NCI-H2081 (cell line): ENCODE data around the gene PLXDC2.
A peak's percentile ranks its signal among the peaks of the same experiment; 100 is the strongest.

Experiments
- DNase-seq, 2 experiments: peaks; one replicate each; lab custom pipeline; 2025; lab: John Stamatoyannopoulos, UW

Gene PLXDC2

DNA sequence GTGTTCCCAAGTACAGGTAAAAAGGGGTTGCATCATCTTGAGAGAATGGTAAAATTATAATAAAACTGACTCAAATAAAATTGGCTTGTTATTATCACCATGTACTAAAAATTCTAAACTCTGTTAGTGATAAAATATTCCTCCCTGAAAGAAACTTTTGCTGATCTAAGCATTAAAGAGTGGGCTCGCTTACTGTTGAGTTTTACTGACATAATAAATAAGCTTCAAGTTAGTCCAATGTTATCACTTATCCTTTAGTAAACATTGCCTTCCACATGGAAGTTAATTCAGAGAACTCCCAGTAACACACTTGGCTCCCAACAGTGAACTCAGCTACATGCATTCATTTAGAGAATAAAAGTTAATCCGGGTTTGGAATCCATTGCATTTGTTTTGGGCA is 456.4 kb downstream of the PLXDC2 start:
- DNase-seq: no peak

DNA sequence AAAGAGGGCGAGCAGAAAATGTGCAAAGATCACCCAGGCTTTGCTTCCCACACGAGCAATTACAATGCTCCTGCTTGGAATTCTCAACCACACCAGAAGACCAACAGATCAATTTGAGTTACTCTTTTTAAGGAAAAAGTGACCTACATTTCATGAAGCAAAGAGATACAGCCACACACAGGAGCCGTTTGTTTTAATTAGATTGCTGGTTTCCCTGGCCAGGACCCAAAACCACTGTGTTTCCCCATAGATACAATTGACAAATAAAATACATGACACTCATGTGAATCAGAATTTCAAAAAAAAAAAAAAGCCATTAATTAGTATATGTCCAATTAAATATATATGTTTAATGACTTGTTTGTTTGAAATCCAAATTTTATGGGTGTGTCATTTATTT is 458.3 kb downstream of the PLXDC2 start:
- no peak for DNase-seq

DNA sequence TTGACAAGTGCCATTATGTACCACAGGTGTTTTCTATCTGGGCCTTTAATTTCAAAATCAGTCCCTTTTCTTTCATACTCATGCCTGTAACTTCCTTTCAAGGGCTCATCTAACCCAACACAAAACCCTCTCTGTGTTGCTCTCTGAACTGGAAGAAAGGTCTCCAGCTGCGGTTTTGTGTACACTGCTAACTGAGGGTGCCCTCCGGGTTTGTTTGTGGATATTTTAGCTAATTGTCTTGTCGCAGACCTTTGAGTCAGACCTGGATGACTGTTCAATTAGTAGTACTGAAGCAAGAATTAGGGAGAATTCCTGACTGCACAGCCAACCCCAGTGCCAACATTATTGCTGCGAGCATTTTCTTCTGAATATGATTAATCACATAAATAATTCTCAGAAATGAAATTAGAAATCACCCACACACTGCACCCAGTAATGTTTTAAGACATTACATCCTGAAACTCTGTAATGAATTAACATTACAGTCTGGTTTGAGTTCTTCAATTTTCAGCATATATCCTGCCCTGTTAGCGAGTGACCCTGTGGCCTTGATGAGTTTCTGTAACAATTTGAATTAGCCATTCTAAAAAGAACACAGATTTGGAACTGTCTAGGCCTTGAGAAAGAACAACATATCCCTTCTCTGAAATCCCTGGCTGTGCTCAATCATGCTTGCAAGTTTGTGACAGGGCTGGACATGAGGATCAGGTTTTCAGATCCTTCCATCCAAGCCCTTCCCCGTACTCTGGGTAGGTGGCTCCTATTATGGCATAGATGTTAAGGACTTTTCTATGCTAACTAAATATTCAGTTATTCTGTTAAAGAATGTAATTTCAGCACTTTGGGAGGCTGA is 460.1 kb downstream of the PLXDC2 start:
- peak; percentile 44 to 72 for DNase-seq

DNA sequence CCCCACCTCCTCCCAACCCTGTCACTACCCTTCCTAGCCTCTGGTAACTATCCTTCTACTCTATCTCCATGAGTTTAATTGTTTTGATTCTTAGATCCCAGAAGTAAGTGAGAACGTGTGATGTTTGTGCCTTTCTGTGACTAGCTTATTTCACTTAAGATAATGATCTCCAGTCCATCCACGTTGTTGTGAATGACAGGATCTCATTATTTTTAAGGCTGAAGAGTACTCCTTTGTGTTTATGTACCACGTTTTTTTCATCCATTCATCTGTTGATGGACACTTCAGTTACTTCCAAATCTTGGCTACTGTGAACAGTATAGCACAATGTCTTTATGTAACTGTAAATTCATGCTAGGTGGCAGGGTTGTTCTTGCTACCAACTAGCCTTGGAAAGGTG is 461.6 kb downstream of the PLXDC2 start:
- no peak for DNase-seq

DNA sequence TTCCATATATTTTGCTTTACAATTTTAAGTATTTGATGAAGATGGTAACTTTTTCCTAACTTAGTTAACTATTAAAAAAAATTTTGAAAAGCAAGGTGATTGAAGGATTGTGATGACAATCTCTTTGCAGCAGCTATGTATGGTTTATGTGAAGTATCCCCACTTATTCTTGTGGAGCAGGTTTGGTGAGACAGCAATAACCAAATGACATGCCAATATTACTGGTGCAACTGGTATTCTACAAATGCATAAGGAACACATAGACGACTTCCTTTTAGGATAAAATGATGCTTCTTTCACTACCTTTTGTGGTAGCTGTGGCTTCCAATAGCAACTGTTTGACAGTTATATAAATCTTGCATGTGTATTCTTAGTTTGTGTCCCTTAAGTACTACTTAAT is 465.3 kb downstream of the PLXDC2 start:
- no peak for DNase-seq

DNA sequence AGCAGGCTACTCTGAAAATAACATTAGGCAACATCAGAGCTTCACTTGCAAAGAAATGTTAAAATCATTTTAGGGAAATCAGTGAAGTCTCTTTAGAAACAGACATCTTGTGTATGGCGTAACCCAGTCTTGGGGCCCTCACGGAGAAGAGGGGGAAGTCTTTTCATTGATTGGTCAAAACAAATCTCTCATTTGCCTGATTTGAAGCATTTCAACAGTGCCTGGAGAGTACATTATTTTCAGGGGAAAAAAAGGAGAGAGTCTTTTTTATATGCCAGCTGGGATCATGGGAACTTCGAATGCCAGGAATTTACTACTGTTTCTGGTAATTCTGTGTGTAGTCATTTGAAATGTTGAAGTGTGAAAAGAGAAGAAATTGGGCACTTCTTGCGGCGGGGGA is 471.4 kb downstream of the PLXDC2 start:
- DNase-seq: no peak

DNA sequence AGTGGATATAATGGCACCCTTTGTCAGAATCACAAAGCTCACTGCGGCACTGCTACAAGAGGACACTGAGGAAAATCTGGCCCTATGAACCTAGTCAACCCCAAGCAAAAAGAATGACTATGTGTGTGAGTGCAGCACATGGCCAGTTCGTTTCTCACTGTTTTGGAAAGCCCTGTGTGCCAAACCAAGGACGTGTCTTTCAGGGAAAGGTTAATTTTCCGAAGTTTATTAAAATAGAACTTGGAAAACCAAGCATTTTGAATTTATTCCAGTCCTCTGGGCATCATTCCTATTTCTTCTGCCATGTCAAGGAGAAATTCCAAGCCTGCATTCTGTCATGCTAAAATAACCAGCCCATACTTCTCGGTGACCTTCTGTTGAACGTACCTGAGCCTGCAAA is 471.8 kb downstream of the PLXDC2 start:
- no peak for DNase-seq

DNA sequence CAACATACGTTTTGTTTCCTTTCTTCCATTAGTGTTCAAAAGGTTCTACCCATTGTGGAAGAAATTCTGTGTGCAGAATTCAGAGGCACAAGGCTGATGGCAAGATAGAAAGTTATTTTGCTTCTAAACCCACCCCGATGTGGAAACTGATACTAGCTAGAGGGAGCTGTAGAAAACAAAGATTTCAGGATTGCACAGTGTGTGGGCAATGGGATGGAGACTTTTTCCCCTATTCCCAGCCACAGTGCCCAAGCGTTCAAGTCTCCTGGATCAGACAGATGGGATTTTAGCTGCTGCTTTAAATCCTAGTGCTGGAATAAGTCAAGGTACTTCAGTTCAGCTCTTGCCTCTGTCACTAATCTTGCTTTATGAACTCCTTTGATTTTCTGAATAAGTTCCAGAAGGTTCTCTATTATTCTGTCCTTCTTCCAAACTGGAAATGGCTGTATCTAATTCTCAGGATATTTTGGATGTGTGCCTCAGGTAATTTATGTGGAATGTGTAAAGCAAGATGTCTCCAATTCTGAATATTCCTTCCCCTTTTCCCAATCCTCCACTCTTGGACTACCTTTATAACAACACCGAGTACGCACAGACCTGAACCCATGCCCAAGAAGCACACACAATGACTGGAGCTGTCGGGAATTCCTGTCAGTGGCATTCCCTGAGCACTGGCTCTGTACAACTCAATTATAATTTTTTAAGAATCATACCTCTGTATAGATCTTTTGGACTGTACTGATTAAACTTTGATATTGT is 473.0 kb downstream of the PLXDC2 start:
- DNase-seq: no peak

DNA sequence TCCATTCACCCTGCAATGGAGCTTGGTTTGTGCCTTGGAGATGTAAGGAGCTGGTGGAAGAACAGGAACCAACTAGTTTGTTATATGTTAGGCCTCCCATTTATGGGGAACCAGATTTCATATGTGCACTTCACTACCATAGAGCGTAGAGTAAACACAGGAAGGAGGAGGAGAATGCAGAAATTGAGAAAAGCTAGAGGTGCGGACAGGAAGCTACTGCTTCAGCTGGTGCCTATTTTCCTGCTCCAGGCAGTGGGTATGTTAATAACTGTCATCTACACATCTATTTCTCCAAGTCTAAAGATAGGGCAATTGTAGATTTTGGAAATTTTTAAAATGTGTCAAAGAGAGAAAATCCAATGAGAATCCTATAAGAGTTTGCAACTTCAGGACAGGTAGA is 482.2 kb downstream of the PLXDC2 start:
- no peak for DNase-seq

DNA sequence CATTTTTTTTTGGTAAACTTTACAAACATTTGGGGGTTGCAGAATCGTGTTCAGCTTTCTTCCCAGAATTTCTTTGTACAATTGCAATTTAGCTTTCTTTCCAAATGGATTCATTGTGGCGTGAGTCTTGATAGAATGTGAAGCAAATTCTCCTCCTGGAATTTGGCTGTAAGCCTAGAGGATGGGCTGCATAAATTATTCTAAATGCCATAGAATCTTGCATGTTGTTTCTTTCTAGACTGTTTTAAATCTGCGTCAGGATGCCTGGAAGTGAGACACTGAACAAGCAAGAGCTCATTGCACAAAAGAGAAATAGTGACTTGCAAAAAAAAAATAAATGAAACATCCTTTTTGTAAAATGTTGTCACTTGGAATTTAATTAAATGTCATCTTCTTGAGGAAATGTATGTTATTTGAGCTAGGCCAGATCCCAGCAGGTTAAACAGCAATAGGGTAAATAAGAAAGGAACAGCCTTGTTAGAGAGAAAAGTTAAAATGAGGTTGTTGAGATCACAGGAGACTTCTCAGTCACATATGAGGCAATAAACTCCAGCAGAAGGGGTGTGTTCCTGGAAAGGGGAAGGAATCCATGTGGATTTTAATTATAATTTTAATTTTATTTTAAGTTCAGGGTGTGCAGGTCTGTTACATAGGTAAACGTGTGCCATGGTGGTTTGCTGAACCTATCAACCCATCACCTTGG is 483.0 kb downstream of the PLXDC2 start:
- no peak for DNase-seq

DNA sequence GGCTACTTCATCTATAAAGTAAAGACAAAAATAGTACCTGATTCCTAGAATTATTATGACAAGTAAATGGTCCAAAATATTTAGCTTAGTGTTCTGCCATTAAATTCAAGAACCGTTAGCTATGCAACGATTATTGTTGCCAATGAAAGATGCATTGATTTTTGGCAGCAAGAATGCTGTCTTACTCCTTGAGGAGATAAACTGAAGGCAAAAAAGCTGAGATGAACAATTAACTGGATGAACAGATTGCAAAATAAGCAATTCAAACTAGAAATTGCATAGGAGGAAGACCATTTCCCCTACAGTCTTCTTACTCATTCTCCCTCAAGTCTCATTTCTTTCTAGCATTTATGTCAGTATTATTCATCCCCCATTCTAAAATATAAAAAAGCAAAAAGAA is 484.5 kb downstream of the PLXDC2 start:
- DNase-seq: no peak

DNA sequence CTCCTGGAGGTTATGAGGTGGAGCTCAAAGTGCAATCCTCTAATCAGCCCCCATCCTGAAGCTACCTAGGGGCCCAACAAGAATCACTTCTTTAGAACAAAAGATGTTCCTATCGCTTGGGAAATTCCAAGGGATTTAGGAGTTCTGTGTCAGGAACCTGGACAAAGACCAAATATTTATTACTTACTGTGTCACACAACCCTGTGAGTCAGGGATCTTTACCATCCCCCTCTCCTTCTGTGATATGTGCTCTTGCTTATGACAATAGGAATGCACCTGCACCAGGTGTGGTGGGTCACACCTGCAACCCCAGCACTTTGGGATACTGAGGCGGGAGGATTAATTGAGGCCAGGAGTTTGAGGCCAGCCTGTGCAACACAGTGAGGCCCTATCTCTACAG is 485.8 kb downstream of the PLXDC2 start:
- DNase-seq: no peak

DNA sequence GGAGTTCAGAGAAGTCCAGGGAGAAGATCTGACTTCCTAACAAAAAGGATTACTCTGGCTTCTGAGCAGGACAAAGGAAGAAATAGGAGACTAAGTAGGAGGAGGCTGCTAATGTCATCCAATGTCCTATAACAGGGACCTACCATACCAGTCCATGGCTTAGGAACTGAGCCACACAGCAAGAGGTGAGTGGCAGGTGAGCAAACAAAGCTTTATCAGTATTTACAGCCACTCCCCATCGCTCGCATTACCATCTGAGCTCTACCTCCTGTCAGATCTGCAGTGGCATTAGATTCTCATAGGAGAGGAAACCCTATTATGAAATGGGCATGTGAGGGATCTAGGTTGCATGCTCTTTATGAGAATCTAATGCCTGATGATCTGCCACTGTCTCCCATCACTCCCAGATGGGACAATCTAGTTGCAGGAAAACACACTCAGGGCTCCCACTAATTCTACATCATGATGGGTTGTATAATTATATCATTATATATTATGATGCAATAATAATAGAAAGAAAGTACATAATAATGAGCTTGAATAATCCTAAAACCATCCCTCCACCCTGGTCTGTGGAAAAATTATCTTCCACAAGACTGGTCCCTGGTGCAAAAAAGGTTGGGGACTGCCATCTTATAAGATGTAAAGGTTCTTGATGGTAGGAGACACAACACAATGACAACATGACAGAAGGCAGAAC is 487.4 kb downstream of the PLXDC2 start:
- DNase-seq: no peak

DNA sequence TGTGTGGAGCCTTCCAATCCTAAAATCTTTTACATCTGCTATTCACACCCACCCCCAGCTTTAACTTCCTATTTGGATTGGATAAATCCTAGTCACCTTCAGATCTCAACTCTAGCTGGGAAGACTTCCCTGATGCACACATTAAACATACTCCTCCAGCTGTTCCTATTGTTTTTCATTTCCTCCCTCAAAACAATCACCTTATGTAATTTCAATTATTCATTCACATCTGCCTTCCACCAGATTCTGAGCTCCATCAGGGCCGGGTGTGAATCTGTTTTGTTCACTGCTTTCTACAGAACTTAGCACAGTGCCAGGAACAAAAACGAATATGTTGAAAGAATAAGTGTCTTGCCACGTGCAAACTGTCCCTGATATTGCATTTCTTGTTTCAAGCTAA is 497.4 kb downstream of the PLXDC2 start:
- DNase-seq: no peak

DNA sequence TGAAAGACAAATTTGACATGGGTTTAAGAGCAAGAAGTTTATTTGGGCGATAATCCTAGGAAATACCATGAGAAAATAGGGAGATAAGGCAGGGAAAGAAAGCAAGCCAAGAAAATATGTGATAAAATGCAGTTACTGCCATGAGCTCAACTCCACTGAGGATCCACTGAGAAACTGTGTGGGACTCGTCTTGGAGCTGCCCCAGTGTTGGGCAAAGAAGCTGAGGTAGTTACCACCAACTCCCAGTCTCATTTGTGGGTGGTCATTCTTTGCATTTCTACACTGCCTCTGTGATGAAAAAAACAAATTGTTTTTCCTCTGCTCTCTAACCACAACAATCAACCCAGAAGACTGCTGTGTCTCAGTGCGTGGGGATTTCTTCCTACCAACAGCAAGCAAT is 498.2 kb downstream of the PLXDC2 start:
- DNase-seq: no peak

DNA sequence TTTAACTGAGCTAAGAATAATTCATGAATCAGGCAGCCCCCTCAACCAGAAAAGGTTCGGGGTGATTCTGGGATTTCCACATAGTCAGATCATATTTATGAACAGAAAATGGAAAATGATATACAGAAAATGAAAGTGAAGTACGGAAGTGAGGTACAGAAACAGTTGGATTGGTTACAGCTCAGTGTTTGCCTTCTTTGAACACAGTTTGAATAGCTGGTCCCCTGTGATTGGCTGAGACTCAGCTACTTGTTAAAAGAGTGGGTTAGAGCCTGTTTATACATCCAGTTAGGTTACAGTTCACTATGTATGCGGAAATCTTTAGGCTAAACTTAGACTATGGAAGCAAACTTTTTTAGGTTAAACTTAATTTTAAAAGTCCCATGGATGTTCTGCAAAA is 511.7 kb downstream of the PLXDC2 start:
- no peak for DNase-seq

DNA sequence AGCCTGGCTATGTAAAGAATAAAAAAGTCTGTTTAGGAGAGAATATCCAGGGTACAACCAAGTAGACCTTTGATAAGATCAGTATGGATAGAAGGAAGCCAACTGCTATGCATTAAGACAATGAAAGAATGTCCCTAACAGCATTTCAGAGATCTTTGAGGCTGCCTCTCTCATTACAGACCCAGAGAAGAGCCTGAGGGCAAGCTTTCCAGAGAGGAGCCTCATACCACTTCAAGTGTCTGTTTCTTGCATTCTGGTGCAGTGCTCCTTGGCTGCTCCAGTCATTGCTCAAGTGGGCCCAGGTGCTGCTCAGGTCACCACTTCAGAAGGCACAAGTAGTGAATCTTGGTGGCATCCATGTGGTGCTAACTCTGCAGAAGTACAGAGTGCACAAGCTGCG is 514.0 kb downstream of the PLXDC2 start:
- no peak for DNase-seq

DNA sequence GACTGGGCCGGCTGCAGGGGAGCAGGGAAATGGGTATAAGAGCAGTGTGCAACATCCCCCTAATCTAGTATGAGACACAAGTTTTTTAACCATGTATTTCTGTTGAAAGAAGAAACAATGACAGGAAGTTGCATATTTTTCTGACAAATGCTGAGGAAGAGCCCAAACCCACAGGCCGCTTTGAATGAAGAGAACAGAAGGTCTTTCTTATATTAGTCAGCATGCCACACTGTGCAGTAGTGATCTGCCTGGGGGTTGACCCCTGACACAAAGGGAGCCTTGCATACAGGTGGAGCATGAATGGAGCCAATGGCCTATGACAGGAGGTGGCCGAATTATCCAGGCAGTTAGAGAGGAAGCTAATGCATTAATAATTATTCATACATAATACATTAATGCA is 518.3 kb downstream of the PLXDC2 start:
- DNase-seq: no peak
